Activated CD4-positive, alpha-beta T cell treated with anti-CD3 and anti-CD28 coated beads, Interleukin-10, Interleukin-2, amounts not matched to agents 100 ng/mL and 50 ng/mL, durations not matched to agents 16 hours and 8 hours (primary cell): Measurements from ENCODE around the gene RXRA.

Experiments used
- DNase-seq: peaks from one replicate; pipeline ENCODE4 v3.0.0-alpha.2; 2020

Gene RXRA

GRCh38 chr9:134404376-134405358 is 78.4 kb downstream of the RXRA start:
- no peak for DNase-seq

GRCh38 chr9:134405527-134405926 is 79.3 kb downstream of the RXRA start:
- no peak for DNase-seq

GRCh38 chr9:134406366-134407120 is 80.3 kb downstream of the RXRA start:
- DNase-seq, result no peak

GRCh38 chr9:134407121-134407779 is 81.0 kb downstream of the RXRA start:
- peak; percentile 90 for DNase-seq

- no peak for DNase-seq
Observed at GRCh38 chr9:134408389-134408788, 82.1 kb downstream of the RXRA start.

- no peak for DNase-seq
Observed at GRCh38 chr9:134408939-134409737, 82.9 kb downstream of the RXRA start.

- DNase-seq, result no peak
Observed at GRCh38 chr9:134410071-134410834, 84.0 kb downstream of the RXRA start.

GRCh38 chr9:134410835-134411217 is 84.6 kb downstream of the RXRA start:
- no peak for DNase-seq

GRCh38 chr9:134411440-134412297 is 85.4 kb downstream of the RXRA start:
- DNase-seq, result no peak

GRCh38 chr9:134412298-134412711 is 86.0 kb downstream of the RXRA start:
- no peak for DNase-seq

GRCh38 chr9:134413112-134413715 is 87.0 kb downstream of the RXRA start:
- no peak for DNase-seq

- DNase-seq, result no peak
Observed at GRCh38 chr9:134413890-134414623, 87.8 kb downstream of the RXRA start.

- no peak for DNase-seq
Observed at GRCh38 chr9:134414900-134415425, 88.7 kb downstream of the RXRA start.

GRCh38 chr9:134416385-134417015 is 90.2 kb downstream of the RXRA start:
- no peak for DNase-seq

GRCh38 chr9:134418354-134418753 is 92.1 kb downstream of the RXRA start:
- DNase-seq, result no peak

GRCh38 chr9:134419000-134419683 is 92.9 kb downstream of the RXRA start:
- no peak for DNase-seq

GRCh38 chr9:134419684-134420076 is 93.4 kb downstream of the RXRA start:
- DNase-seq, result no peak

GRCh38 chr9:134420281-134420845 is 94.1 kb downstream of the RXRA start:
- no peak for DNase-seq
